ENCODE results near the gene STPG4. TPM values are rescaled to one million over a fixed set of nuclear protein-coding genes. Genes with fewer than 3 reads are reported as not detected.
"Not testable (repeated sequence)": the region's sequence is repeated elsewhere in the genome, so short reads cannot be mapped to it uniquely, and the experiment has no call there.

The STPG4 gene
- total RNA-seq, 1 experiment from 2014 or later: not detected

DNA sequence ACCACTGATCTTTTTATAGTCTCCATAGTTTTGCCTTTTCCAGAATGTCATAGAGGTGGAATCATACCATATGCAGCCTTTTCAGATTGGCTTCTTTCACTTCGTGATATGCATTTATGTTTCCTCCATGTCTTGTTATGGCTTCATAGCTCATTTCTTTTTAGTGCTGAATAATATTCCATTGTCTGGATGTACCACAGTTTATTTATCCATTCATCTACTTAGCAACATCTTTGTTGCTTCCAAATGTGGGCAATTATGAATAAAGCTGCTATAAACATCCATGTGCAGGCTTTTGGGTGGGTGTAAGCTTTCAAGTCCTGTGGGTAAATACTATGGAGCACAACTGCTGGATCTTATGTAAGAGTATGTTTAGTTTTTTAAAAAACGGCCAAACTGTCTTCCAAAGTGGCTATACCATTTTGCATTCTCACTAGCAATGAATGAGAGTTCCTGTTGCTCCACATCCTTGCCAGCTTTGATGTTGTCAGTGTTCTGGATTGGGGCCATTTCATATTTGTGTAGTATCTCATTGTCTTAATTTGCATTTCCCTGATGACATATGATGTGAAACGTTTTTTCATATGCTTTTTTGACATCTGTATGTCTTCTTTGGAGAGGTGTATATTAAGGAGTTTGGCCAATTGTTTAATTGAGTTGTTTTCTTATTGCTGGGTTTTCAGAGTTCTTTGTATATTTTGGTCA lies 20.6 kb downstream of the STPG4 start:
- Histone ChIP-seq H3K4me2 (ENCODE audit: low read depth, low read length, poor library complexity, severe bottlenecking) (no peak overlapping the region), H3K79me2 (ENCODE audit: low read length) (no peaks in the 10 kb centered on the region), H3K36me3 (ENCODE audit: insufficient read depth, low read length) (0 out of 2 replicates have a peak, but pooled peaks cover 2% of the 10 kb centered on the region), H3K9me2 (replicated peaks; ENCODE audit: insufficient read depth, low read length) (no peaks in the 10 kb centered on the region), H3K4me3 (ENCODE audit: low read length) (no peak overlapping the region), H3K27me3 (ENCODE audit: low read length) (no peaks in the 10 kb centered on the region), H3K27ac (ENCODE audit: low read length) (no peak overlapping the region), H4K20me1 (ENCODE audit: insufficient read depth, low read depth, low read length) (no peaks in the 10 kb centered on the region), H3K4me1 (ENCODE audit: low read length) (peaks cover 4% of the 10 kb centered on the region; the same call in 1 of the 2 replicates), H2AFZ (ENCODE audit: low read length) (no peak overlapping the region), H3K9ac (ENCODE audit: low read length) (no peak overlapping the region), H3K9me3 (ENCODE audit: low read length) (no peaks in the 10 kb centered on the region)
- peak; percentile 27 for DNase-seq

DNA sequence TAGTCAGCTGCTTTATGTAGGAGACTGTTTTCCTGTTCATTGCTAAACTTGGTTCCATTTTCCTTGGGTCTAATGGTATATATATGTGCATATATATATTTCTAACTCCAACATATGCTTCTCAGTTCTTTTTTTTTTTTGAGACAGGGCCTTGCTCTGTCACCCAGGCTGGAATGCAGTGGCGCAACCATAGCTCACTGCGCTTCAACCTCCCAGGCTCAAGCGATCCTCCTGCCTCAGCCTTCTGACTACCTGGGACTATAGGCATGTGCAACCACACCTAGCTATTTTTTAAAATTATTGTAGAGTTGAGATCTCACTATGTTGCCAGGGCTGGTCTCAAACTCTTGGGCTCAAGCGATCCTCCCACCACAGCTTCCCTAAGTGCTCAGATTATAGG lies 22.1 kb downstream of the STPG4 start:
- Histone ChIP-seq H3K9me3 (ENCODE audit: low read length) (no peaks in the 10 kb centered on the region), H3K9me2 (replicated peaks; ENCODE audit: insufficient read depth, low read length) (no peaks in the 10 kb centered on the region), H3K27me3 (ENCODE audit: low read length) (no peaks in the 10 kb centered on the region), H3K4me2 (ENCODE audit: low read depth, low read length, poor library complexity, severe bottlenecking) (no peak overlapping the region), H3K4me3 (ENCODE audit: low read length) (no peak overlapping the region), H3K36me3 (ENCODE audit: insufficient read depth, low read length) (no peaks in the 10 kb centered on the region), H3K27ac (ENCODE audit: low read length) (no peak overlapping the region), H2AFZ (ENCODE audit: low read length) (no peak overlapping the region), H3K4me1 (ENCODE audit: low read length) (peaks cover 4% of the 10 kb centered on the region; the same call in 1 of the 2 replicates), H3K9ac (ENCODE audit: low read length) (no peak overlapping the region), H4K20me1 (ENCODE audit: insufficient read depth, low read depth, low read length) (no peaks in the 10 kb centered on the region), H3K79me2 (ENCODE audit: low read length) (no peaks in the 10 kb centered on the region)
- no peak for DNase-seq

DNA sequence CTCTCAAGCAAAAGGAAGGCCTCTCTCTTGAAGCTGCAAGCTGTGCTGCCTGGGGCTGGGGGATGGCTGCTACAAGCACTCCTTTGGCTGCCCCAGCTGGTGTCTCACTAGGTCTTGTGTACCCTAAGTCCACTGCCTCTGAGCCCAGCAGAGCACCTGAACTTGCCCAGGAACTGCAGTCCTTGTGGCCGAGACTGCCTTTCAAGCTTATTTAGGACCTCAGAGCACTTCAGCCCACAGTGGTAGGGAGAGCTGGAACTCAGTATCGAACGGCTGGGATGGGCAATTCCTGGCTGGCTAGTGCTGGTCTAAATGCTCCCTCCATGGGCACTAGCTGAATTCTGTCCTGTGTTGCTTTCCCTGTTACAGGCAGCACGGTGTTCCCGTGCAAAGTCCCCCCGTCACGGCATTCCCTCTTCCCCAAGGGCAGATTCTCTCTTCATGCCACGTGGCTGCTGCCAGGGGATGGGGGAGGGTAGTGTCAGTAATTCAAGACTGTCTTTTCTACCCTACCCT lies 25.9 kb downstream of the STPG4 start:
- no peaks in the 10 kb centered on the region for H3K79me2 ChIP-seq (ENCODE audit: low read length)
- DNase-seq: peak; percentile 27
- H3K4me3 ChIP-seq (ENCODE audit: low read length): no peak overlapping the region
- no peak overlapping the region for H3K27ac ChIP-seq (ENCODE audit: low read length)
- no peak overlapping the region for H3K9ac ChIP-seq (ENCODE audit: low read length)
- H3K36me3 ChIP-seq (ENCODE audit: insufficient read depth, low read length): no peaks in the 10 kb centered on the region
- H3K4me1 ChIP-seq (ENCODE audit: low read length): no peaks in the 10 kb centered on the region
- no peaks in the 10 kb centered on the region for H3K9me3 ChIP-seq (ENCODE audit: low read length)
- no peak overlapping the region for H3K4me2 ChIP-seq (ENCODE audit: low read depth, low read length, poor library complexity, severe bottlenecking)
- no peaks in the 10 kb centered on the region for H3K9me2 ChIP-seq (replicated peaks; ENCODE audit: insufficient read depth, low read length)
- H4K20me1 ChIP-seq (ENCODE audit: insufficient read depth, low read depth, low read length): no peaks in the 10 kb centered on the region
- no peak overlapping the region for H2AFZ ChIP-seq (ENCODE audit: low read length)
- no peaks in the 10 kb centered on the region for H3K27me3 ChIP-seq (ENCODE audit: low read length)

DNA sequence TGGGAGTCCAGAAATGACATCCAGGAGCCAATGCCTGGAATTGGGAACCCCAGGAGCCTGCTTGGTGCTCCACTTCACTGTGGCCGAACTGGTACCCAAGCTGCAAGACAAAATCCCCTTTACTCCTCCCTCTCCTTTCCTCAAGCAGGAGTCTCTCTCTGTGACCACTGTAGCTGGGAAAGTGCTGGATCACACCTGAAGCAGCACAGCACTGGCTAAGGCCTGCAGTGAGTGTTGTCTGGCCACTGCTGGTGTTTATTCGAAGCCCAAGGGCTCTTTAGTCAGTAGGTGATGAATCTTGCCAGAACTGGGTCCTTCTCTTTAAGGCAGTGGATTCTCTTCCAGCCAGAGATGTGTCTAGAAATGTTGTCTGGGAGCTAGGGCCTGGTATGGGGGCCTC lies 26.4 kb downstream of the STPG4 start:
- Histone ChIP-seq H3K4me2 (ENCODE audit: low read depth, low read length, poor library complexity, severe bottlenecking) (no peak overlapping the region), H2AFZ (ENCODE audit: low read length) (no peak overlapping the region), H3K9ac (ENCODE audit: low read length) (no peak overlapping the region), H3K4me1 (ENCODE audit: low read length) (no peaks in the 10 kb centered on the region), H3K9me3 (ENCODE audit: low read length) (no peaks in the 10 kb centered on the region), H3K4me3 (ENCODE audit: low read length) (no peak overlapping the region), H3K36me3 (ENCODE audit: insufficient read depth, low read length) (no peaks in the 10 kb centered on the region), H3K79me2 (ENCODE audit: low read length) (no peaks in the 10 kb centered on the region), H3K27ac (ENCODE audit: low read length) (no peak overlapping the region), H3K9me2 (replicated peaks; ENCODE audit: insufficient read depth, low read length) (no peaks in the 10 kb centered on the region), H3K27me3 (ENCODE audit: low read length) (no peaks in the 10 kb centered on the region), H4K20me1 (ENCODE audit: insufficient read depth, low read depth, low read length) (no peaks in the 10 kb centered on the region)
- peak; percentile 1 for DNase-seq

DNA sequence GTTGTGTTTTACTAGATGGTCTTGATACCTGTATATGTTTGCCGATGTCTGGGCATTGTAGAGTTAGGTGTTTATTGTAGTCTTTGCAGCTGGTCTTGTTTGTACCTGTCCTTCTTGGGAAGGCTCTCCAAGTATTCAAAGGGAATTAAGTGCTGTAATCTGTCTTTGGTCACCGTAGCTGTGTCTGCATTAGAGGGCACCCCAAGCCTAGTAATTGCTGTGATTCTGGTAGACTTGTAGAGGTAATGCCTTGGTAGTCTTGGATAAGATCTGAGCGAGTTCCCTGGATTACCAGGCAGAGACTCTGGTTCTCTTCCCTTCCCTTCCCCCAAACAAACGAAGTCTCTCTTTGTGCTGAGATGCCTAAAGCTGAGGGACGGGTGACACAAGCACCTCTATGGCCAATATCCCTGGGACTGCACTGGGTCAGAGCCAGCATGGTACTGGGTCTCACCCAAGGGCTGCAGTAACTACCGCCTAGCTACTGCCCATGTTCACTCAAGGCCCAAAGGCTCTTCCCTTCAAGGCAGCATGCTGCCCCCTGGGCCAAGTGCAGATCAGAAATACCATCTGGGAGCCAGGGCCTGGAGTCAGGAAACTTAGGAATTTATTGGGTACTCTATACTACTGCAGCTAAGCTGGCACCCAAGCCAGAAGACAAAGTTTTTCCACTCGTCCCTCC lies 27.1 kb downstream of the STPG4 start:
- Histone ChIP-seq H3K4me1 (ENCODE audit: low read length) (no peaks in the 10 kb centered on the region), H3K27ac (ENCODE audit: low read length) (no peak overlapping the region), H4K20me1 (ENCODE audit: insufficient read depth, low read depth, low read length) (no peaks in the 10 kb centered on the region)

DNA sequence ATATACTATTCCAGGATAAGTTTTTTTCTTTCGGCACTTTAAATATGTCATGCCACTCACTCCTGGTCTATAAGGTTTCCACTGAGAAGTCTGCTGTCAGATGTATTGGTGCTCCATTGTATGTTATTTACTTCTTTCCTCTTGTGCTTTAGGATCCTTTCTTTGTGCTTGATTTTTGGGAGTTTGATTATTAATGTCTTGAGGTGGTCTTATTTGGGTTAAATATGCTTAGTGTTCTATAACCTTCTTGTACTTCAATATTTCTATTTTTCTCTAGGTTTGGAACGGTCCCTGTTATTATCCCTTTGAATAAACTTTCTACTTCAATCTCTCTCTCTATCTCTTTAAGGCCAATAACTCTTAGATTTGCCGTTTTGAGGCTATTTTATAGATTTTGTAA lies 28.3 kb downstream of the STPG4 start:
- Histone ChIP-seq H3K79me2 (ENCODE audit: low read length) (no peaks in the 10 kb centered on the region), H3K4me2 (ENCODE audit: low read depth, low read length, poor library complexity, severe bottlenecking) (no peak overlapping the region), H3K9me2 (replicated peaks; ENCODE audit: insufficient read depth, low read length) (no peaks in the 10 kb centered on the region), H3K4me1 (ENCODE audit: low read length) (no peaks in the 10 kb centered on the region), H3K9ac (ENCODE audit: low read length) (no peak overlapping the region), H3K4me3 (ENCODE audit: low read length) (no peak overlapping the region), H3K36me3 (ENCODE audit: insufficient read depth, low read length) (no peaks in the 10 kb centered on the region), H2AFZ (ENCODE audit: low read length) (no peak overlapping the region), H3K27me3 (ENCODE audit: low read length) (no peaks in the 10 kb centered on the region), H4K20me1 (ENCODE audit: insufficient read depth, low read depth, low read length) (no peaks in the 10 kb centered on the region), H3K9me3 (ENCODE audit: low read length) (no peaks in the 10 kb centered on the region), H3K27ac (ENCODE audit: low read length) (no peak overlapping the region)
- peak; percentile 26 for DNase-seq

More for the DNA sequence above, 27.1 kb downstream of the STPG4 start:
- Histone ChIP-seq H3K9me3 (ENCODE audit: low read length) (no peaks in the 10 kb centered on the region), H3K4me3 (ENCODE audit: low read length) (no peak overlapping the region), H3K36me3 (ENCODE audit: insufficient read depth, low read length) (no peaks in the 10 kb centered on the region), H3K79me2 (ENCODE audit: low read length) (no peaks in the 10 kb centered on the region), H2AFZ (ENCODE audit: low read length) (no peak overlapping the region), H3K27me3 (ENCODE audit: low read length) (no peaks in the 10 kb centered on the region), H3K9ac (ENCODE audit: low read length) (no peak overlapping the region), H3K4me2 (ENCODE audit: low read depth, low read length, poor library complexity, severe bottlenecking) (no peak overlapping the region), H3K9me2 (replicated peaks; ENCODE audit: insufficient read depth, low read length) (no peaks in the 10 kb centered on the region)
- DNase-seq: peak; percentile 34

DNA sequence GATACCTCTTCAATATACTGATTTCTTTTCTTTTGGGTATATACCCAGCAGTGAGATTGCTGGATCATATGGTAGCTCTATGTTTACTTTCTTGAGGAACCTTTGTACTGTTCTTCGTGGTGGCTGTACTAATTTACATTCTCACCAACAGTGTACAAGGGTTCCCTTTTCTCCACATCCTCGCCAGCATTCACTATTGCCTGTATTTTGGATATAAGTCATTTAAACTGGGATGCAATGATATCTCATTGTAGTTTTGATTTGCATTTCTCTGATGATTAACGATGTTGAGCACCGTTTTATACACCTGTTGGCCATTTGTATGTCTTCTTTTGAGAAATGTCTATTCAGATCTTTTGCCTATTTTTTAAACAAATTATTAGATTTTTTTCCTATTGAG lies 30.4 kb downstream of the STPG4 start:
- H4K20me1 ChIP-seq (ENCODE audit: insufficient read depth, low read depth, low read length); H3K9me2 ChIP-seq (replicated peaks; ENCODE audit: insufficient read depth, low read length); H3K9ac ChIP-seq (ENCODE audit: low read length); H3K4me2 ChIP-seq (ENCODE audit: low read depth, low read length, poor library complexity, severe bottlenecking); H3K27me3 ChIP-seq (ENCODE audit: low read length); H3K27ac ChIP-seq (ENCODE audit: low read length); H2AFZ ChIP-seq (ENCODE audit: low read length); H3K36me3 ChIP-seq (ENCODE audit: insufficient read depth, low read length); H3K79me2 ChIP-seq (ENCODE audit: low read length); H3K4me3 ChIP-seq (ENCODE audit: low read length); H3K4me1 ChIP-seq (ENCODE audit: low read length); H3K9me3 ChIP-seq (ENCODE audit: low read length): not testable (repeated sequence)
- peak; percentile 22 for DNase-seq

DNA sequence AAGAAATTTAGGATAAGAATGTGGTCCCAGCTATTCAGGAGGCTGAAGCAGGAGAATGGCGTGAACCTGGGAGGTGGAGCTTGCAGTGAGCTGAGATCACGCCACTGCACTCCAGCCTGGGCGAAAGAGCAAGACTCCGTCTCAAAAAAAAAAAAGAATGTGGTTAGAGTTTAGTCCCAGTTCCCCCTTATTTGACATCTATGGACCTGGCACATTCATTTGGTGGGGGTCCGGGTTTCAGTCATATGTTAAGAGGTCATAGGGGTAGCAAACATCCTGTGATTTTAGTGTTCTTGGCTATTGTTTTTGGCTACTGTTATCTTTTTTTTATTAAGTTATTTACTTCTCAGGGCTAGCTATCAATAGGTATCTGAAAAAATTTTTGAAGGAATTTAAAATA lies 34.7 kb downstream of the STPG4 start:
- H3K9ac ChIP-seq (ENCODE audit: low read length); H3K4me1 ChIP-seq (ENCODE audit: low read length); H4K20me1 ChIP-seq (ENCODE audit: insufficient read depth, low read depth, low read length); H3K9me3 ChIP-seq (ENCODE audit: low read length); H3K27ac ChIP-seq (ENCODE audit: low read length); H3K27me3 ChIP-seq (ENCODE audit: low read length); DNase-seq; H3K36me3 ChIP-seq (ENCODE audit: insufficient read depth, low read length); H3K4me3 ChIP-seq (ENCODE audit: low read length); H3K4me2 ChIP-seq (ENCODE audit: low read depth, low read length, poor library complexity, severe bottlenecking); H2AFZ ChIP-seq (ENCODE audit: low read length); H3K9me2 ChIP-seq (replicated peaks; ENCODE audit: insufficient read depth, low read length); H3K79me2 ChIP-seq (ENCODE audit: low read length): not testable (repeated sequence)
